ENCODE data around the gene TRPC6.

- TF ChIP-seq POLR2A (IDR thresholded peaks at IDR 0.05) (no peak), CTCF (IDR thresholded peaks at IDR 0.05) (no peak), EP300 (IDR thresholded peaks at IDR 0.05) (no peak), POLR2AphosphoS5 (IDR thresholded peaks at IDR 0.05) (no peak)
These were observed 176.5 kb downstream of the TRPC6 start for GRCh38 chr11:101407324-101407723.
